Activated CD4-positive, alpha-beta T cell treated with anti-CD3 and anti-CD28 coated beads, Interleukin-10, Interleukin-2, amounts not matched to agents 100 ng/mL and 50 ng/mL, durations not matched to agents 16 hours and 8 hours (primary cell): Measurements from ENCODE around the gene MEGF6.

Experiments
- DNase-seq: peaks from one replicate; pipeline ENCODE4 v3.0.0-alpha.2; 2020

Gene MEGF6, protein sequence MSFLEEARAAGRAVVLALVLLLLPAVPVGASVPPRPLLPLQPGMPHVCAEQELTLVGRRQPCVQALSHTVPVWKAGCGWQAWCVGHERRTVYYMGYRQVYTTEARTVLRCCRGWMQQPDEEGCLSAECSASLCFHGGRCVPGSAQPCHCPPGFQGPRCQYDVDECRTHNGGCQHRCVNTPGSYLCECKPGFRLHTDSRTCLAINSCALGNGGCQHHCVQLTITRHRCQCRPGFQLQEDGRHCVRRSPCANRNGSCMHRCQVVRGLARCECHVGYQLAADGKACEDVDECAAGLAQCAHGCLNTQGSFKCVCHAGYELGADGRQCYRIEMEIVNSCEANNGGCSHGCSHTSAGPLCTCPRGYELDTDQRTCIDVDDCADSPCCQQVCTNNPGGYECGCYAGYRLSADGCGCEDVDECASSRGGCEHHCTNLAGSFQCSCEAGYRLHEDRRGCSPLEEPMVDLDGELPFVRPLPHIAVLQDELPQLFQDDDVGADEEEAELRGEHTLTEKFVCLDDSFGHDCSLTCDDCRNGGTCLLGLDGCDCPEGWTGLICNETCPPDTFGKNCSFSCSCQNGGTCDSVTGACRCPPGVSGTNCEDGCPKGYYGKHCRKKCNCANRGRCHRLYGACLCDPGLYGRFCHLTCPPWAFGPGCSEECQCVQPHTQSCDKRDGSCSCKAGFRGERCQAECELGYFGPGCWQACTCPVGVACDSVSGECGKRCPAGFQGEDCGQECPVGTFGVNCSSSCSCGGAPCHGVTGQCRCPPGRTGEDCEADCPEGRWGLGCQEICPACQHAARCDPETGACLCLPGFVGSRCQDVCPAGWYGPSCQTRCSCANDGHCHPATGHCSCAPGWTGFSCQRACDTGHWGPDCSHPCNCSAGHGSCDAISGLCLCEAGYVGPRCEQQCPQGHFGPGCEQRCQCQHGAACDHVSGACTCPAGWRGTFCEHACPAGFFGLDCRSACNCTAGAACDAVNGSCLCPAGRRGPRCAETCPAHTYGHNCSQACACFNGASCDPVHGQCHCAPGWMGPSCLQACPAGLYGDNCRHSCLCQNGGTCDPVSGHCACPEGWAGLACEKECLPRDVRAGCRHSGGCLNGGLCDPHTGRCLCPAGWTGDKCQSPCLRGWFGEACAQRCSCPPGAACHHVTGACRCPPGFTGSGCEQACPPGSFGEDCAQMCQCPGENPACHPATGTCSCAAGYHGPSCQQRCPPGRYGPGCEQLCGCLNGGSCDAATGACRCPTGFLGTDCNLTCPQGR (N-terminal part only)

GRCh38 chr1:3611170-3612019 is at the start of gene MEGF6:
TSS of gene MEGF6 (minus strand) at chr1:3611508. CDS start at chr1:3611268, 240 bp downstream.
- DNase-seq = peak; percentile 46

DNA sequence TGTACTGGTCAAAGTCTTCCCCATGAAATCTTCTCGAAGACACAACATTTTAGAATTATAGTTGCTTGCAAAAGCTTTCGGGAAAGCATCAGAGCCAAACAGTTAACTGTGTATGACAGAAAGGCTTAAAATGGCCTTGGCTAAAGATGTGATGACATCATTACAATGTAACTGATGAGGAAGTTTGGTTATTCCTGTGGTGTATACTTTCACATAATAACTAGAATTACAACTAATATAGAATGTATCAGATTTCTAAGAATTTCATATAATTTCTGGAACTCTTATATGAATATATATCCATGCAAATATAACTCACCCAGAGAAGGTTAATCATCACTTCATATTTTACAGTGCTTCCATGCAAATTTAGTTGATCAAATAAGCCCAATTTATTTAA is 49.4 kb upstream of the MEGF6 start:
- DNase-seq = peak; percentile 20

DNA sequence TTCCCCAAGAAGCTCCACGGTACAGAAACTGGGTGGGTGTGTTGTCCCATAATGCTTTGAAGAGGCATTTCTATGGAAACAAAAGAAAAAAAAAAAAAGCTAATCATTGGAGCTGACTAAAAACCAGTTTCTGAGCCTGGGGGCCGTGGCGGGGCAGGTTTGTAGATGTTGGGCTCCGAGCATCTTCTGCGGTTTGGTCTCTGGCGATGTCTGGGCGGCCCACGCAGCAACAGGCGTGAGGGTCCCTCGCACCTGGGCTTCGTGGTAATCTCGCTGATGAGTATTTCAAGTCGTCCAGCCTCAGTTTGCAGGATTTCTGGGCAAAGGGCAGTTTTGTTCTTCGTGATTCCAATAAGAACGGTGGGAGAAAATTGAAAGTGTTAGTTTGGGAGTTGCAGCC is 47.8 kb upstream of the MEGF6 start:
- no peak for DNase-seq

DNA sequence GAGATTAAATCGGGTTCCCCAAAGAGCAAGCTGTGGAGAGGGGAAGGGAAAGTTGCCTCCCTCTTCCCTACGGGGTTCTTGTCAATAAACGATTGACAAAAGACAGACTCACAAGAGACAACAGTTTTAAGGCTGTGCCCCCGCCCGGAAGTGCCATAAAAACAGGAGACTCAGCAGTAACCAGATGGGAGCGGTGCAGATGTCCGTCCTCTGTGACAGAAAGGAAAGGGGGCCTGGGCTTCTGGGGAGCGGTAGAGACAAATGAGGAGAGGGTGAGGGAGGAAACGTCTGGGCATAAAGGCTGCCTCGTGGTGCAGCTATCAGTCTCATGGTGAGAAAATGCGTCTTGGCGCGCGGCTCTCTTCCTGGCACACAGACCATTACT is 46.9 kb upstream of the MEGF6 start:
- no peak for DNase-seq

DNA sequence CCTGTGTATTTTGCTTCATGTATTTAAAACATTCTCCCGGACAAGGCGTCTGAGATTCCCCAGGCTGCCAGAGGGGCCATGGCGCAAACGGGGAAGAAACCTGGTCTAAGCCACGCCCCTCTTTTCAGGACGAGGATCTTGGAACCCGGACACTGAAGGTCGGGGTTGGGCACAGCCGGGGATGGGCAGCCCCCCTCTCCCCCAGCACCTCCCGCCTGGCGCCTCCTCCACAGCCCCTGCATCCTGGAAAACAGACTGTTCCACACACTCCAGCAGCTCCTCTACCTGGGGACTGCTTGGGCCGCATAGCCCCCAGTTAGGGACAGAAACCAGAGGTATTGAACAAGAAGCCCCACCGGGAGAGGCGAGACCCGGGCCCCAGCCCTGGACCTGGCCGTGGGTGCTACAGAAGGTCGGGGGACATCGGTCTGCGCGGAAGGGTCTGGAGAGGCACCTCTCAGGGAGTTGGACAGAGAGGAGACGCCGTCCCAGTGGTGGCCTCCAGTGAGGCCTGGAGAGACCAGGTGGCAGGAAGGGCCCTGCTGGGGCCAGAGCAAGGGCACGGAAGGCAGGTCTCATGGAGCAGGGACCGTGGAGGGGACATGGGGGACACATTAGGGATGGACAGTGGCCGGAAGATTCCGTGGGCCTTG is 46.4 kb upstream of the MEGF6 start:
- DNase-seq = no peak

- no peak for DNase-seq
These were observed 45.8 kb upstream of the MEGF6 start for GRCh38 chr1:3657096-3657475.

- peak; percentile 74 for DNase-seq
These were observed 45.3 kb upstream of the MEGF6 start for GRCh38 chr1:3656450-3657095.

GRCh38 chr1:3654549-3655281 is 43.4 kb upstream of the MEGF6 start:
- DNase-seq = no peak

GRCh38 chr1:3653286-3653618 is 41.9 kb upstream of the MEGF6 start:
- DNase-seq = no peak

DNA sequence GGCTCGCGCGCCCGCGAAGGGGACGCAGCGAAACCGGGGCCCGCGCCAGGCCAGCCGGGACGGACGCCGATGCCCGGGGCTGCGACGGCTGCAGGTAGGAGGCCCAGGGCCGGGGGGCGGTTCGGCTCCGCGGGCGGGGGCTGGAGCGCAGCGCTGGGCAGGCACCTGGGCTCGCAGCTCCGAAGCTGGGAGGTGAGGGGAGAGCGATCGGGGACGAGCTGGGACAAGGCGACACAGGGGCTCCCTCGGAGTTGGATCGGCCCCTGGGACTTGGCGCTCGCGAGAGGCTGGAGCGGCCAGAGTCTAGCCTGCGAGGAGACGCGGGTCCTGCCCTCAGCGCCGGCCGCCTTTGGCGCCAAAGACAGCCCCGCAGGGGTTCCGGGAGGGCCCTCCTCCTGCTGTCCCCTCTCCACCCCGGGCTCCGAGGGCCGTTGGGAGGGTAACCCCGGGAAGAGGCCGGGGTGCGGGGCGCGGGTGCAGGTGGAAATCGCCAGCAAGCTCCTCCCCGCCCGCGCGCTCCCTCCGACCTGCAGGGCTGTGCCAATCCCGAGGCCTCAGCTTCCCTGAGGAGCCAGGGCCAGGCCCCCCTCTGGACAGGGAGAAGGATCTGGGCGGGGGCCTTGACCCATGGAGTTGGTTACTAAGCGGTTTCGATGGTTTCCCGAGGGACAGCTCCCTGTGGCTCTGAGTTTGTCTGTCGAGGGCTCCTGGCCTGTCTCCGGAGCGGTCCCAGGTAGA is 41.4 kb upstream of the MEGF6 start:
- no peak for DNase-seq

GRCh38 chr1:3651930-3652547 is 40.7 kb upstream of the MEGF6 start, which contains the start of gene TP73:
TSS of gene TP73 (plus strand) at chr1:3652516. CDS start at chr1:3682366, 29,850 bp downstream.
- DNase-seq = no peak

GRCh38 chr1:3651026-3651929 is 40.0 kb upstream of the MEGF6 start:
- DNase-seq = no peak

GRCh38 chr1:3650248-3651025 is 39.1 kb upstream of the MEGF6 start:
- no peak for DNase-seq

DNA sequence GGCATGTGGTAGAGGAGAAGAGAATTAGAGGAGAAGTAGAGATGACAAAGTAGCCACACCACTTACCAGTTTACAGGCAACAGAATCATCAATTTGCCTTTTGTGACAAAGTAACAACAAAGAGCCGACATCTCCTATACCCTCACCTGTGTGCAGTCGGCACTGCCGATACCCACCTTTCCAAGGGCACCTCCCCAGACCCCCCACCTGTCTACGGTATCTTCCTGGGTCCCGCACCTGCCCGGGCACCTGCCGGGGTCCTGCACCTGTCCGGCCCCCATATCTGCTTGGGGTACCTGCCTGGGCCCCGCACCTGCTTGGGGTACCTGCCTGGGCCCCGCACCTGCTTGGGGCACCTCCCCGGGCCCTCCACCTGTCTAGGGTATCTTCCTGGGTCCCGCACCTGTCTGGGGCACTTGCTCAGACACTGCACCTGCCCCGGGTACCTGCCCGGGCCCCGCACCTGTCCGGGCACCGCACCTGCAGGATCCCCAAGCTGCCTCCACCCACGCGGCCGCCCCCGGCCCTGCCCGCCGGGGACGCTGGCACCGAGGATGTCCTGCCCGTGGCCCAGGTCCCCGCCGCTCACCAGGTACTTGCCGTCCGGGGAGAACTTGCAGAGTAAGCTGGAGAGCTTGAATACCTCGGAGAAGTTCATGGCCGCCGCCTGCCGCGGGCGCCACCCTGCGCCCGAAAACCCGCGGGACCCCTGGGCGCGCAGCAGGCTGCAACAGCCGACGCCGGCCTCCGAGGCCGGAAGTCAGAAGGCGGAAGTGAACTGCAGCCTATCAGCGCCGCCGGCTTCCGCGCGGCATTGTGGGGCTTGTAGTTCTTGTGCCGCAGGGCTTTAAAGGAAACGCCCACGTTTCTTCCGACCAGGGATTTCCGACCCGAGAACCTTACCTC is 38.3 kb upstream of the MEGF6 start, which contains the start of gene WRAP73:
Gene WRAP73 (minus strand): TSS at position 762 of the 906 bp plus-strand sequence. CDS start 104 bp downstream, at position 658.
- peak; percentile 95 for DNase-seq

DNA sequence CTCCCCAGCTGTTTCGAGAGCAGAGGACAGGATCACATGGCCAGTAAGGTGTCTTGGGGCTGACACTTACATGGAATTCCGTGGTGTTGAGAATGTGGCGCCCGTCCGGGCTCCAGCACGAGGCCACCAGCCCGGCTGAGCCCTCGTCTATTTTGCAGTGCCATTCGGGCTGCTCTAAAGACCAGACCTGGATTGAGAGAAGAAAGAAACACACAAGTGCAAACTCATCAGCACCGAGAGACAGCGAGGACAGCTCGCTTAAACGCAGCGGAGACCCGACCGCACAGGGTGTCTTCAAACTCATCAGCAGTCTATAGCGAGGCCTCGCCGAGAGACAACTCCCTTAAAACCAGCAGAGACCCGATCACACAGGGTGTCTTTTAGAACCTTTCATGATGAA is 35.3 kb upstream of the MEGF6 start:
- DNase-seq = no peak
